ENCODE data around the gene TSPAN18.

DNA sequence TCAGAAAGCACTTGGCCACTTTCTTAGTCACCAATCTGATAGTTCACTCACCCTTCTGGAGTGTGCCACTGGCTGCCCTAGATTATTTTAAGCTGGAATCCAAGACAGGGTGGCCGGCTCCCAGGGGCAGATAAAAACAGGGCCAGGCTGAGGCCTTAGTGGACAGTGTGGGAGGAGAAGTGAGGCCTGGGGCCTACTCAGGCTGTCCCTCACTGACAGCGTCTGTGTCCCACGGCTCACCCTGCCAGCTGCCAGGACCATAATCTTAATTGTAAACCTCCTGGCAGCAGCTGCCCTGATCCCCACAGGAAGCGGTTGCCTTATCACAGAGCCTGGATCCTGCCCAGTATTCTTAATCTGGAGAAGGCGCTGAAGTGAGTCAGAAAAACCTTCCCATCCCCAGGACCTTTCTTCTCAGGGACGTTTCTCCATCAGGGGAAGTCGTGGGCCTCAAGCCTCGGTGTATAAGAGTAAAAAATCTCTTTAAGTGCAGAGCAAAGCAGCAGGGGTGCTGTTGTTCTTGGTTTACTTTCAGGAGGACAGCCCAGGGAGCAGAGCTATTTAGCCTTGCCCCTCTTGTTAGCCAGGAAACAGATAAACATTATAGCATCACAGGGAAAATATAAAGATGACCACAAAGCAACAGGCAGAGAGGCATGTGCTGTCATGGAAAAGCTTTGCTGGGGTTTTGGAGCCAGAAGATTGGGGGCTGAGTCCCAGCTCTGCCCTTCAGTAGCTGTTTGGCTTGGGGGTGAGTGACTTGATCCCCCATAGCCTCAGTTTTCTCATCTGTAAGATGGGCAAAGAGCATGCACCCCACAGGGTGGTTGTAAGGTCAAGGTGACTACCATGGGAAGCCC lies 39.6 kb downstream of the TSPAN18 start:
- TF ChIP-seq SP4 (IDR thresholded peaks at IDR 0.05; ENCODE audit: low read length), result no peak
- no peak for TF ChIP-seq EGR1 (IDR thresholded peaks at IDR 0.05; ENCODE audit: borderline replicate concordance, low read depth, low read length)
- TF ChIP-seq CTCF (IDR thresholded peaks at IDR 0.05; ENCODE audit: control extremely low read depth in 1 of 3, insufficient read depth in 1 of 3, low read depth in 1 of 3, low read length in 3 of 3), result no peak
- TF ChIP-seq POLR2AphosphoS5 (IDR thresholded peaks at IDR 0.05; ENCODE audit: low read depth, low read length), result no peak
- TF ChIP-seq POLR2A (IDR thresholded peaks at IDR 0.05; ENCODE audit: control extremely low read depth in 1 of 2, low read depth in 2 of 2, low read length in 2 of 2), result no peak
- TF ChIP-seq BACH1 (IDR thresholded peaks at IDR 0.05; ENCODE audit: low read length), result no peak
- TF ChIP-seq MAFK (IDR thresholded peaks at IDR 0.05; ENCODE audit: low read depth, low read length), result no peak
- TF ChIP-seq YY1 (IDR thresholded peaks at IDR 0.05; ENCODE audit: low read depth, low read length), result no peak
- TF ChIP-seq EP300 (IDR thresholded peaks at IDR 0.05; ENCODE audit: borderline replicate concordance in 1 of 2, low read depth in 2 of 2, low read length in 2 of 2), result no peak
- TF ChIP-seq CREB1 (IDR thresholded peaks at IDR 0.05), result no peak
- no peak for TF ChIP-seq SP2 (IDR thresholded peaks at IDR 0.05; ENCODE audit: low read length)
- no peak for TF ChIP-seq ZNF274 (IDR thresholded peaks at IDR 0.05; ENCODE audit: borderline replicate concordance, extremely low read depth, low read length)
